Activated CD4-positive, alpha-beta T cell treated with anti-CD3 and anti-CD28 coated beads, Interleukin-2, amount 50 U/mL, for 4 hours (primary cell): ENCODE results near the gene HYAL1.
"Not testable (repeated sequence)": the region's sequence is repeated elsewhere in the genome, so short reads cannot be mapped to it uniquely, and the experiment has no call there.

Source experiments
- DNase-seq, 2 experiments: peaks; one replicate each; pipeline ENCODE4 v3.0.0-alpha.2; 2020

Gene HYAL1

GRCh38 chr3:50270422-50271224, 32.8 kb downstream of the HYAL1 start:
- no peak for DNase-seq

GRCh38 chr3:50269977-50270413, 33.4 kb downstream of the HYAL1 start:
- DNase-seq, result no peak

- DNase-seq, result no peak
Observed at GRCh38 chr3:50269460-50269859, 33.9 kb downstream of the HYAL1 start.

- no peak for DNase-seq
Observed at GRCh38 chr3:50268703-50269451, 34.5 kb downstream of the HYAL1 start, which contains the start of gene SEMA3B. Gene SEMA3B, plus strand, starts transcription at chr3:50269147. Its CDS starts 94 bp downstream, at chr3:50269241.

GRCh38 chr3:50268276-50268675, 35.1 kb downstream of the HYAL1 start:
- no peak for DNase-seq

- no peak for DNase-seq
Observed at GRCh38 chr3:50267280-50267913, 36.0 kb downstream of the HYAL1 start.

GRCh38 chr3:50266836-50267235, 36.5 kb downstream of the HYAL1 start:
- no peak for DNase-seq

- DNase-seq, result no peak
Observed at GRCh38 chr3:50266017-50266416, 37.4 kb downstream of the HYAL1 start.

- DNase-seq, result no peak
Observed at GRCh38 chr3:50265571-50265970, 37.8 kb downstream of the HYAL1 start.

- DNase-seq, result no peak
Observed at GRCh38 chr3:50264964-50265485, 38.3 kb downstream of the HYAL1 start.

GRCh38 chr3:50264383-50264963, 38.9 kb downstream of the HYAL1 start:
- no peak for DNase-seq

- DNase-seq, result no peak
Observed at GRCh38 chr3:50263478-50264382, 39.6 kb downstream of the HYAL1 start.

GRCh38 chr3:50262778-50263177, 40.6 kb downstream of the HYAL1 start:
- no peak for DNase-seq

GRCh38 chr3:50262200-50262599, 41.2 kb downstream of the HYAL1 start:
- DNase-seq, result not testable (repeated sequence)

- DNase-seq, result no peak
Observed at GRCh38 chr3:50261505-50261904, 41.9 kb downstream of the HYAL1 start.

GRCh38 chr3:50260942-50261441, 42.4 kb downstream of the HYAL1 start:
- DNase-seq, result no peak

GRCh38 chr3:50260027-50260941, 43.1 kb downstream of the HYAL1 start:
- DNase-seq, result peak; percentile 60 to 66

- no peak for DNase-seq
Observed at GRCh38 chr3:50259432-50260026, 43.8 kb downstream of the HYAL1 start.

GRCh38 chr3:50258979-50259378, 44.4 kb downstream of the HYAL1 start:
- no peak for DNase-seq
